SJSA1 (cell line): ENCODE measurements around the gene RPN2. TPM values are rescaled to one million over a fixed set of nuclear protein-coding genes. Genes with fewer than 3 reads are reported as not detected.

Experiments
- DNase-seq, 2 experiments: peaks; one replicate each; pipeline ENCODE4 v3.0.0-alpha.2; 2015 to 2020; ENCODE audit warnings: low spot score in 2 of 2, low read depth in 1 of 2
- H3K27ac ChIP-seq: fragments of 250-450 bp; sonication (Bioruptor Pico); 2 replicates; pipeline ENCODE4 v1.5.1; 2020; ENCODE audit warnings: mild to moderate bottlenecking, moderate library complexity
- H3K27me3 ChIP-seq: fragments of 250-450 bp; sonication (Bioruptor Pico); replicated peaks from 2 replicates; pipeline ENCODE4 v1.5.1; 2020; ENCODE audit warnings: mild to moderate bottlenecking, moderate library complexity
- H3K36me3 ChIP-seq: fragments of 250-450 bp; sonication (Bioruptor Pico); 2 replicates; pipeline ENCODE4 v1.5.1; 2020; ENCODE audit warnings: mild to moderate bottlenecking
- H3K4me1 ChIP-seq: fragments of 250-450 bp; sonication (Bioruptor Pico); replicated peaks from 2 replicates; pipeline ENCODE4 v1.6.1; 2021; ENCODE audit warnings: mild to moderate bottlenecking
- H3K4me3 ChIP-seq: fragments of 250-450 bp; sonication (Bioruptor Pico); 2 replicates; pipeline ENCODE4 v1.5.1; 2020; ENCODE audit warnings: mild to moderate bottlenecking
- H3K9me3 ChIP-seq: fragments of 250-450 bp; sonication (Bioruptor Pico); replicated peaks from 2 replicates; pipeline ENCODE4 v1.5.1; 2020; ENCODE audit warnings: mild to moderate bottlenecking
- total RNA-seq: library from RNA; depleted of rRNA; stranded (reverse); fragments of >200 nt; shearing (Covaris generic); gene quantifications from 2 replicates; pipeline ENCODE4 v1.2.3, GENCODE V29; 2014

The RPN2 gene
- total RNA-seq, 1 experiment from 2014 or later = 402 TPM

- Histone ChIP-seq H3K9me3 (no peaks in the 10 kb centered on the region), H3K4me3 (no peak overlapping the region), H3K27me3 (no peaks in the 10 kb centered on the region), H3K27ac (no peak overlapping the region), H3K36me3 (peaks cover 98% of the 10 kb centered on the region), H3K4me1 (no peaks in the 10 kb centered on the region)
- no peak for DNase-seq
Measured at GRCh38 chr20:37209661-37210314, 30.7 kb downstream of the RPN2 start.

GRCh38 chr20:37218441-37218840 is 39.3 kb downstream of the RPN2 start:
- no peak for DNase-seq

GRCh38 chr20:37218976-37219375 is 39.8 kb downstream of the RPN2 start:
- H3K9me3 ChIP-seq = no peaks in the 10 kb centered on the region
- H3K4me1 ChIP-seq = peaks cover 12% of the 10 kb centered on the region
- H3K36me3 ChIP-seq = peaks cover 63% of the 10 kb centered on the region
- H3K27ac ChIP-seq = no peak overlapping the region
- H3K4me3 ChIP-seq = no peak overlapping the region
- no peaks in the 10 kb centered on the region for H3K27me3 ChIP-seq
- no peak for DNase-seq

More at GRCh38 chr20:37218441-37218840, 39.3 kb downstream of the RPN2 start:
- H3K27ac ChIP-seq = no peak overlapping the region
- H3K4me1 ChIP-seq = peaks cover 12% of the 10 kb centered on the region
- H3K9me3 ChIP-seq = no peaks in the 10 kb centered on the region
- peaks cover 64% of the 10 kb centered on the region for H3K36me3 ChIP-seq
- no peaks in the 10 kb centered on the region for H3K27me3 ChIP-seq
- no peak overlapping the region for H3K4me3 ChIP-seq

- no peaks in the 10 kb centered on the region for H3K27me3 ChIP-seq
- peaks cover 63% of the 10 kb centered on the region for H3K36me3 ChIP-seq
- H3K4me3 ChIP-seq = no peak overlapping the region
- no peak for DNase-seq
- peaks cover 12% of the 10 kb centered on the region for H3K4me1 ChIP-seq
- H3K27ac ChIP-seq = peak overlapping the region; percentile 78
- H3K9me3 ChIP-seq = no peaks in the 10 kb centered on the region
Measured at GRCh38 chr20:37219751-37220668, 40.9 kb downstream of the RPN2 start.

DNA sequence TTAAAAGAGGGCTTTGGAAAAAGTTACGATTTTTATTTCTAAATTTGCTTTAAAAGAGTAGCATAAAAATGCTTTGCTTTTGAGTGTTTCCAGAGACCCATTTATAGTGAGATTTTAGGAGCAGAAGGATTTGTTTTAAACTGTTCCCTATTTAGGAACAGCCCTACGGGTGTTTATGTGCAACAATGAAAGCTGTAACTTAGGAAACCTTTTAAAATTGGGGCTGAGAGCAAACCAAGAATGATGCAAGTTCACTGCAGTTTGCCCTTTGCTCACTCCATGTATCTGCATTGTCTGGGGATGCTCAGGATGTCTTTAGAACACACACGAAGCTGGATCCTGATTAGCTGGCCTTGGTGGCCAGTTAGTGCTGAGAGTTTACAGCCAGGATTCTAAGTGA is 41.6 kb downstream of the RPN2 start:
- H3K4me3 ChIP-seq = no peak overlapping the region
- no peaks in the 10 kb centered on the region for H3K27me3 ChIP-seq
- no peaks in the 10 kb centered on the region for H3K9me3 ChIP-seq
- peaks cover 63% of the 10 kb centered on the region for H3K36me3 ChIP-seq
- H3K4me1 ChIP-seq = peaks cover 12% of the 10 kb centered on the region
- peak overlapping the region; percentile 78 for H3K27ac ChIP-seq
- DNase-seq = peak in 1 of 2 experiments; percentile 50

GRCh38 chr20:37222086-37222485 is 43.0 kb downstream of the RPN2 start:
- no peak for DNase-seq
- H3K27me3 ChIP-seq = no peaks in the 10 kb centered on the region
- H3K36me3 ChIP-seq = peaks cover 65% of the 10 kb centered on the region
- no peaks in the 10 kb centered on the region for H3K9me3 ChIP-seq
- H3K4me3 ChIP-seq = no peak overlapping the region
- H3K27ac ChIP-seq = no peak overlapping the region
- peaks cover 12% of the 10 kb centered on the region for H3K4me1 ChIP-seq

GRCh38 chr20:37223053-37223452 is 43.9 kb downstream of the RPN2 start:
- no peak overlapping the region for H3K4me3 ChIP-seq
- H3K4me1 ChIP-seq = peaks cover 12% of the 10 kb centered on the region
- H3K27me3 ChIP-seq = no peaks in the 10 kb centered on the region
- H3K36me3 ChIP-seq = peaks cover 67% of the 10 kb centered on the region
- H3K27ac ChIP-seq = no peak overlapping the region
- DNase-seq = no peak
- no peaks in the 10 kb centered on the region for H3K9me3 ChIP-seq

GRCh38 chr20:37225146-37225545 is 46.0 kb downstream of the RPN2 start:
- DNase-seq = no peak
- no peak overlapping the region for H3K27ac ChIP-seq
- H3K9me3 ChIP-seq = no peaks in the 10 kb centered on the region
- no peak overlapping the region for H3K4me3 ChIP-seq
- peaks cover 76% of the 10 kb centered on the region for H3K36me3 ChIP-seq
- H3K4me1 ChIP-seq = peaks cover 9% of the 10 kb centered on the region
- no peaks in the 10 kb centered on the region for H3K27me3 ChIP-seq

DNA sequence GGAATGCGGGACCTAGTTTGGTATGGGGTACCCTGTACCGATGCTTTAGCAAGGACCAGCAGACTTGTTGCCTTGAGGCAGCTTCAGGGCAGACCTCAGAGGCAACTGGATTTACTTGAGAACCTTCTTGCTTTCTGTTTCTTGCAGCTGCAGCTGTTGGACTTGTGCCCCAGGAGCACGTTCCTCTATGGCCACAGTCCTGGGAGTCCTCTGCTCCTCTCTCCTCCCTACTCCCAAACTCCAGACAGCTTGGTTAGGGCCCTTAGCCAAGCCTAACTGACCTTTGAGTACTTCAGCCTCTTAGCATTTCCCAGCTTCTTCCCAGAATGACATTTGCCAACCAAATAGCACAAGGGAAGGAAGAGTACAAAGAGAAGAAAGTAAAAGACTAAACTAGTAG is 47.8 kb downstream of the RPN2 start:
- Histone ChIP-seq H3K4me1 (no peaks in the 10 kb centered on the region), H3K4me3 (no peak overlapping the region), H3K27ac (no peak overlapping the region), H3K27me3 (no peaks in the 10 kb centered on the region), H3K9me3 (no peaks in the 10 kb centered on the region), H3K36me3 (peaks cover 94% of the 10 kb centered on the region)
- DNase-seq = no peak

- Histone ChIP-seq H3K27me3 (no peaks in the 10 kb centered on the region), H3K27ac (no peak overlapping the region), H3K4me3 (no peak overlapping the region)
Measured at GRCh38 chr20:37228082-37228481, 49.0 kb downstream of the RPN2 start.

DNA sequence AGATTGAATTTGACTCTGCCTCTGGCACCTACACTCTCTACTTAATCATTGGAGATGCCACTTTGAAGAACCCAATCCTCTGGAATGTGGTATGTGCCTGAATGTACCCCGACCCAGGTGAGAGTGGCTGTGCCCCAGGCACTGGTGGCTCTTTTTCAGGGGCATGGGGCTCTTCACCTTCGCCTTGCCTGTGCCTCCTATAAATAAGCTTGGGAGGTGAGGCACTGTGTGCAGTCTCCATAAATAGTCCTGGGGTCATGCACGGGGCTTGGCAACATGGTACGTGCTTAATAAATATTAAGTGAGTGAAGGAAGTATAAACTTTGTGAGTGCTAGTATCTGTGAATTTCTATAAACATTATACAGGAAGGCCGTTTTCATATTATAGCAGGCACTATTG is 49.5 kb downstream of the RPN2 start:
- H3K27me3 ChIP-seq = no peaks in the 10 kb centered on the region
- H3K9me3 ChIP-seq = no peaks in the 10 kb centered on the region
- H3K4me3 ChIP-seq = no peak overlapping the region
- no peak overlapping the region for H3K27ac ChIP-seq
- no peaks in the 10 kb centered on the region for H3K4me1 ChIP-seq
- peaks cover 99% of the 10 kb centered on the region for H3K36me3 ChIP-seq
- no peak for DNase-seq

More at GRCh38 chr20:37228082-37228481, 49.0 kb downstream of the RPN2 start:
- DNase-seq = no peak
- peaks cover 99% of the 10 kb centered on the region for H3K36me3 ChIP-seq
- H3K4me1 ChIP-seq = no peaks in the 10 kb centered on the region
- no peaks in the 10 kb centered on the region for H3K9me3 ChIP-seq

DNA sequence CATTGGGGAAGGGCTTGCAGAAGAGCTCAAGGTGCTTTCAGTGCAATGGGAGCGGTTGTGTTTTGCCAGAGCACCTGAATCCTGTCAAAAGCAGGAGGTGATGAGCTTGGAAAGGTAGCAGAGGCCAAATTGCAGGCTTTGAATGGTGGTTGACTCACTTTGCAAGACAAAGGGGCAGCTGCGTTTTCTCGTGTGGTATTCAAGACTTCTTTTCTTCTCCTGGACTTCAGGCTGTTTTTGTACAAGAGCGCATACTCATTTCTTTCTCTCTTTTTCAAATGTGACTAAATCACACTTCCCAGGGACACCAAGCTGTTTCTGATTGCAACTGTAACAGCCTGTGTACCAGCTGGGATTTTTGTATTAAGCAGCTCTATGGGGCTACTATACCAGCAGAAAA is 50.2 kb downstream of the RPN2 start:
- no peak overlapping the region for H3K4me3 ChIP-seq
- no peaks in the 10 kb centered on the region for H3K27me3 ChIP-seq
- no peaks in the 10 kb centered on the region for H3K9me3 ChIP-seq
- DNase-seq = no peak
- H3K36me3 ChIP-seq = peaks cover 99% of the 10 kb centered on the region
- H3K27ac ChIP-seq = no peak overlapping the region
- H3K4me1 ChIP-seq = no peaks in the 10 kb centered on the region

GRCh38 chr20:37230200-37230599 is 51.1 kb downstream of the RPN2 start:
- Histone ChIP-seq H3K4me3 (no peak overlapping the region), H3K27ac (no peak overlapping the region), H3K9me3 (no peaks in the 10 kb centered on the region), H3K4me1 (no peaks in the 10 kb centered on the region), H3K27me3 (no peaks in the 10 kb centered on the region), H3K36me3 (peaks cover 99% of the 10 kb centered on the region)
- DNase-seq = no peak

DNA sequence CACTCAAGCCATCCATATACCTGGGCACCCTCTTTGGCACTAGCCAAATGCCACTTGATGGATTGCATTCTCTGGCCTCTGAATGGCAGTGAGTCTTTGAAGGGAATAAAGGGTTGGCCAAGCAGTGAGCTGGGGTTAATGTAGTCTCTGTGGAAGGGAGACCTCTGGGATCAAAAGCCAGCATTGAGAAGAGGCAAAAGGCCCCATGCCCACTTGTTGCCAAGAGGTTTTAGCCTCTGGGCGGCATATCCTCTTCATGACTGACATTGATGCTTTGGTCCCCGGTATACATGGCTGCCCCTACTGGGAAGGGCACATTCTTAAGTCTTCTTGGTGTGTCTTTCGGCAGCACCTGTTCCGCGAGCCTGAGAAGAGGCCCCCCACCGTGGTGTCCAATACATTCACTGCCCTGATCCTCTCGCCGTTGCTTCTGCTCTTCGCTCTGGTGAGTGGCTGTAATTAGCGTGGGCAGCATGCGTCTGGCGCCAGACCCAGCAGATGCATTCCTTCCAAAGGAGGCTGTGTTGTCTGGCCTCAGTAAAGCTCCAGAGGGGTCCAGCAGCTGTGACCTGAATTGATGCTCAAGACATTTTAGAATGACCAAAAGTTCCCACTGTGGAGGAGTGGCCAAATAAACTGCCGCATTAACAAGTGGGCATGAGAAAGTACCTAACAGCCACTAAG is 53.0 kb downstream of the RPN2 start:
- DNase-seq = no peak
- Histone ChIP-seq H3K4me3 (no peak overlapping the region), H3K27me3 (no peaks in the 10 kb centered on the region), H3K36me3 (peaks cover 99% of the 10 kb centered on the region), H3K4me1 (no peaks in the 10 kb centered on the region), H3K27ac (no peak overlapping the region), H3K9me3 (no peaks in the 10 kb centered on the region)
